SIG-M5 treated with dmso at 0.1 percent for 504 hours (cell line): Measurements from ENCODE around the gene WNT7B.

Experiments used
- DNase-seq: peaks from one replicate; lab custom pipeline; 2025; ENCODE audit not compliant: unreplicated experiment; lab: John Stamatoyannopoulos, UW

The WNT7B gene

GRCh38 chr22:45977003-45977411, at the start of gene WNT7B:
Gene WNT7B (minus strand): TSS chr22:45977162. CDS start chr22:45976754, 408 bp downstream.
- peak; percentile 57 for DNase-seq

- DNase-seq, result no peak
Observed at GRCh38 chr22:46025973-46026898, 49.3 kb upstream of the WNT7B start.

GRCh38 chr22:46025225-46025972, 48.4 kb upstream of the WNT7B start:
- no peak for DNase-seq

- DNase-seq, result no peak
Observed at GRCh38 chr22:46024136-46024840, 47.3 kb upstream of the WNT7B start.

GRCh38 chr22:46023558-46023981, 46.6 kb upstream of the WNT7B start:
- DNase-seq, result no peak

GRCh38 chr22:46022881-46023512, 46.0 kb upstream of the WNT7B start:
- DNase-seq, result no peak

GRCh38 chr22:46021577-46021976, 44.6 kb upstream of the WNT7B start:
- no peak for DNase-seq

- DNase-seq, result no peak
Observed at GRCh38 chr22:46019351-46019750, 42.4 kb upstream of the WNT7B start.

- no peak for DNase-seq
Observed at GRCh38 chr22:46018859-46019258, 41.9 kb upstream of the WNT7B start.

- no peak for DNase-seq
Observed at GRCh38 chr22:46017166-46017565, 40.2 kb upstream of the WNT7B start.

GRCh38 chr22:46013460-46014416, 36.8 kb upstream of the WNT7B start:
- peak; percentile 85 for DNase-seq

- DNase-seq, result no peak
Observed at GRCh38 chr22:46012881-46013281, 35.9 kb upstream of the WNT7B start.

GRCh38 chr22:46012182-46012880, 35.4 kb upstream of the WNT7B start:
- DNase-seq, result no peak

GRCh38 chr22:46011627-46012181, 34.7 kb upstream of the WNT7B start:
- no peak for DNase-seq

GRCh38 chr22:46010951-46011626, 34.1 kb upstream of the WNT7B start:
- DNase-seq, result no peak

GRCh38 chr22:46010207-46010867, 33.4 kb upstream of the WNT7B start:
- no peak for DNase-seq

- no peak for DNase-seq
Observed at GRCh38 chr22:46009730-46010129, 32.8 kb upstream of the WNT7B start.
